ENCODE measurements around the gene EMILIN1.
"Not testable (repeated sequence)": the region's sequence is repeated elsewhere in the genome, so short reads cannot be mapped to it uniquely, and the experiment has no call there.

Gene EMILIN1

DNA sequence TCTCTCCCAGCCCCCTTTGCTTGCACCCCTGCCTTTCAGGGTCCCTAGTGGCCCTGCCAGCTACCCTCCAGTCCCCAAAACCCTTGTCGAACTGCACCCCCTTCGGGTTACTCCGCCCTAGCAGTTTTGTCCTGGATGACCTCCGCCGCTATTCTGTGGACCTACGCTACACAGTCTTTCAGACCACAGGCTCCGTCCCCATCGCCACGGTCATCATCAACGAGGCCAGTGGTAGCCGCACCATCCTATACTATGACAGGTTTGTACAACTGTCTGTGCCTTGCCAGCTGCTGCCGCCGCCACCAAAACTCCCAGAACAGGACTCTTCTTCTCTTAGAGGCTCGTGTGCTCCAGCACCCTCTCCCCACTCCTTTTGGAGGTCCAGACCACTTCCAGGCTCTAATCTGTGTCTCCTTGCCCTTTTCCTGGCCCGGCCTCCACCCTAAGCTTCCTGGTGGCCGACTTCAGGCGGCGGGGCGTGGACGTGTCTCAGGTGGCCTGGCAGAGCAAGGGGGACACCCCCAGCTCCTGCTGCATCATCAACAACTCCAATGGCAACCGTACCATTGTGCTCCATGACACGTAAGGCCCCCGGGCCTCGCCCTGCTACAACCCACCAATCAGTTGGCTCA lies 16.1 kb downstream of the EMILIN1 start:
- ATAC-seq: no peak
- DNase-seq: no peak

DNA sequence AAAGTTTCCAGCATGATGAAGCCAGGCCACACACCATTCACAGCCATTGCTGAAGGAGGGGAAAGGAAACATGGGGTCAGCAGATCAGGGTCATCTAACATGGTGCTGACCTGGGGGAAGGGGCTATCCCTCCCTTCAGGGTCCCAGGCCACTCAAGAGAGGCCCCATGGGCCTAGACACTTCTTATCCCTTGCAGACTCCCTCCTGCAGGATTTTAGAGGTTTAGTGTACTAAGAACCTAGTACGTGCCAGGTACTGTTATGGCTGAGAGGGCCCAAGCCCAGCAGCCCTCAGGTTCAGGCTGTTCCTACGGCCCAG lies 17.0 kb downstream of the EMILIN1 start:
- DNase-seq (no peak), ATAC-seq (no peak)

DNA sequence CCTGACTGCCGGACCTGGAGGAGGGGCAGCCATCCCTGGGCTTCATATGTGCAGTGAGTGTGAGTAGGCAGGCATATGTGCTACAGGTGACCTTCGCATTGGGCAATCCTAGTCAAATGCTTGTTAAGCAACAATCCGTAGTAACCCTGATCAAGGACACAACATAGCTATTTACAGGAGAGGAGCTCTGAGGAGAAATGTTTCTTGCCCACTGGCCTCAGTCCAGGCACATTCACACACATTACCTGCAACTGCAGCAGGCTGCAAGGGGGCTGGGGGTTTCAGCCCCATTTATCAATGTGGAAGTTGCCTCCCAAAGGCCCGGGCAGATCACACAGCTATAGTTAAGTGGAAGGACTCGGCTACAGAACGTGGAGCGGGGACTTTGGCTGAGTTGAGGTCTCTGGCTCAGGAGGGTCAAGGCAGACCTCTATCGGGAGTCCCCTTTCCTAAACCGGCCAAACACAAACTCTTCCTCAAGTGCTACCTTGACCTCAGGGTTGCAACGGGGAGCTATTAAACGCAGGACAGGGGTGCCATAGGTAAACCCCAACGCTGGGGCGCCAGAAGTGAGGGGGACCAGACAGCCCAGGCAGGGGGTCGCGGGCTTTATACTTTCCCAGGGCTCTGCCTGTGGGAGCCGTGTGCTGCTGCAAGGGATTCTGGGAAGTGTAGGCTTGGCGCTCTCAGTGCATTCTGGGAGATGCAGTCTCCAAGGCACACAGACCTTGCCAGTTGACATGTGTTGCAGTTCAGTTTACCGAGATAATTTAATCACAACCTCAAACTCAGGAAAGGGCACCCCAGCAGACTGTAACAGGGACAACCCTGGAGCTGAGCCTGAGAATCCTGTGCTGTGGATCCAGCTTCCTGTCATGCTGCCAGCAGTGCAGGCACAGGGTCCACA lies 17.6 kb downstream of the EMILIN1 start:
- ATAC-seq (peak; percentile 80), DNase-seq (peak; percentile 49)

DNA sequence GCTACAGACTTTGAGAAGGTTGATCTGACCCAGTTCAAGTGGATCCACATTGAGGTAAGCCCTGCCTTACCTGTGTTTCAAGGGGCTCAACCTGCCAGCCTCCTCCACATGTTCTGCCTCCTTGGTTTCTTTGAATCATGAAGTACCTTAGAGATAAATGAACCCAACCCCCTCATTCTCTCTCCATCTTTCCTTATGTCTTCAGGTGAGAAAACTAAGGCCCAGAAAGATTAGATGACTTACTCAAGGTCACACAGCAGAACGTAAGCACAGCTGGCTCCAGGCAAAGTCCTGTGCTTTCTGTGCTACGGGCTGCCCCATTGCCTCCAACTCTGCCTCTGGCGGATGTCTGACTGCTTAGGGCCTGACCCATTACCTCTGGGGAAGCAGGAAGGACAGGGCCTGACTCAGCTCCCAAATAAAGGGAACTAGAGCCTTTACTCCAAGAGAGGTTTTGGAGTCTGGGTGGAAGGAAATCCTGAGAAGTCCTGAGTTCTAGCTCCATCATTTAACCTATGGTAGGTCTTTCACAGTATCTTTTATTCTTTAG lies 18.4 kb downstream of the EMILIN1 start:
- no peak for ATAC-seq
- no peak for DNase-seq

DNA sequence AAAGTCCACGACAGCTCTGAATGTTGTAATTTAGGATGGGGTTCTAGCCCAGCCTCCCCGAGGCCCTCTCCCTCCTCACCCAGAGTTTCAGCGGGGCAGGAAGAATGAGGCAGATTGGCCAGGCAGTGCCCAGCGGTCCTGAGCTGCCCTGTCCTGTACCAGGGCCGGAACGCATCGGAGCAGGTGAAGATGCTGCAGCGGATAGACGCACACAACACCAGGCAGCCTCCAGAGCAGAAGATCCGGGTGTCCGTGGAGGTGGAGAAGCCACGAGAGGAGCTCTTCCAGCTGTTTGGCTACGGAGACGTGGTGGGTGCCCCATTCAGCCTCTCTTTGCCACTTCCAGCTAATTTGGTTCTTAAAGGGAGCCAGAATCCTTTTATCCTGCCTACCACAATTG lies 18.9 kb downstream of the EMILIN1 start:
- ATAC-seq (no peak), DNase-seq (no peak)

DNA sequence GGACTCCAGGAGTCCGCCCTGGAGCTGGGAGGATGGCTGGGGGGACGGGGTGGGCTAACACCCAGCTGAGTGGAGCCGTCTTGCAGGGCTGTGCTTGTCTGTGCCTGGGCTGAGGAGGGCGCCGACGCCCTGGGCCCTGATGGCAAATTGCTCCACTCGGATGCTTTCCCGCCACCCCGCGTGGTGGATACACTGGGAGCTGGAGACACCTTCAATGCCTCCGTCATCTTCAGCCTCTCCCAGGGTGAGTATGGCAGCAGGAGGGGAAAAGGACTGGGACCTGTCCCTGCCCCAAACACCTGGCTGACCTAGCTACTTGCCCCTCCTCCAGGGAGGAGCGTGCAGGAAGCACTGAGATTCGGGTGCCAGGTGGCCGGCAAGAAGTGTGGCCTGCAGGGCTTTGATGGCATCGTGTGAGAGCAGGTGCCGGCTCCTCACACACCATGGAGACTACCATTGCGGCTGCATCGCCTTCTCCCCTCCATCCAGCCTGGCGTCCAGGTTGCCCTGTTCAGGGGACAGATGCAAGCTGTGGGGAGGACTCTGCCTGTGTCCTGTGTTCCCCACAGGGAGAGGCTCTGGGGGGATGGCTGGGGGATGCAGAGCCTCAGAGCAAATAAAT lies 21.0 kb downstream of the EMILIN1 start:
- DNase-seq (no peak), ATAC-seq (no peak)

DNA sequence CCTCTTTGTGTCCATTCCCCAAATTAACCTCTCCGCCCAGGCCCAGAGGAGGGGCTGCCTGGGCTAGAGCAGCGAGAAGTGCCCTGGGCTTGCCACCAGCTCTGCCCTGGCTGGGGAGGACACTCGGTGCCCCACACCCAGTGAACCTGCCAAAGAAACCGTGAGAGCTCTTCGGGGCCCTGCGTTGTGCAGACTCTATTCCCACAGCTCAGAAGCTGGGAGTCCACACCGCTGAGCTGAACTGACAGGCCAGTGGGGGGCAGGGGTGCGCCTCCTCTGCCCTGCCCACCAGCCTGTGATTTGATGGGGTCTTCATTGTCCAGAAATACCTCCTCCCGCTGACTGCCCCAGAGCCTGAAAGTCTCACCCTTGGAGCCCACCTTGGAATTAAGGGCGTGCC lies 21.6 kb downstream of the EMILIN1 start:
- ATAC-seq (no peak), DNase-seq (no peak)

DNA sequence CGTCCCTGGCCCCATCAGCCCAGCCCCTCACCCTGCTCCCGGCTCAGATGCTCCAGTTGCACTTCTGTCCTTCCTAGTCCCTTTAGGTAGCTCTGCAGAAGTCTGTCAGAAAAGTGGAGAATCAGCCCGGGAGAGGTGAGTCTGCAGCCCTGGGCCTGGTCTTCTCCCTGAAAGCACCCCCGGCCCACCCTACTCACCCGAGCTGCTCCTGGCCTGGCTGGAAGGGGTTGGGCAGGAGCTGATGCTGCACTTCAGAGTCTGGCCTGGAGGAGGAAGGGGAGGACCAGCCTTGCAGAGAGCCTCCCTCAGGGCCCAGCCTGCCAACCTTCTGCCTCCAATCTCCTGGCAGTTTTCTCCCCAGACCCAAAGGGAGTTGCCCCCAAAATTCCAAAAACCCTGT lies 23.9 kb downstream of the EMILIN1 start:
- no peak for ATAC-seq

DNA sequence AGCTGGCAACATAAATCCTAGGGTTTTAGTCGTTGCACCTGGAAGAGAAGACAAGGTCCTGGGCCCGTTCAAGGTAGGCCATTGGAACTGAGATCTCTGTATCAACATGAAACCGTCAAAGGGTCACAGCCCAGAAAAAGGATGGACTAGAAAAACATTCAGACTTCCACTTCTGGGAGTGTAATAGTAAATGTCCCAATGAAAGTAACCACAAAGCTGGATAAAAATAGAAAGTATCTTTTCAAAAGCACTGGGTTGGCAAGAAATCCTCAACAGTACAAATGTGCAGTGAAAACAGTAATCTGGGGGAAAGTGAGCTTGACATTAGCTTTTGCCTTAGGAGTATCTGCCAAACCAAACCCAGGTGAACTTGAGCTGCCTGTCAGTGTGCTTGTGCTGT lies 27.6 kb downstream of the EMILIN1 start:
- no peak for DNase-seq
- no peak for ATAC-seq

More for the DNA sequence above, 23.9 kb downstream of the EMILIN1 start:
- DNase-seq: no peak

DNA sequence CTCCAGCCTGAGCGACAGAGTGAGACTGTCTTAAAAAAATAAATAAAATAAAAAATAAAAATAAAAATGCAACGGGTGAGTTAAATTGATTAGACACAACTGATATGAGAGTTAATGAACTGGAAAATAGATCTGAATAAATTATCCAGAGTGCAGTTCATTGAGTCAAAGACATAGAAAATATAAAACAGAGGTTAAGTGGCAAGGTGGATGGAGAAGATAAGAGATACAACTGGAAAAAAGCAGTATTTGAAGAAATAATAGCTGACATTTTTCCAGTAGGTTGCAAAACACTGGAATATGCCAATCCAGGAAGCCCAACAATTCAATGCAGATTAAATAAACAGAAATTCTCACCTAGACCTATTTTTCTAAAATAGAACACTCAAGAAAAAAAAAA lies 29.8 kb downstream of the EMILIN1 start:
- no peak for ATAC-seq
- no peak for DNase-seq

DNA sequence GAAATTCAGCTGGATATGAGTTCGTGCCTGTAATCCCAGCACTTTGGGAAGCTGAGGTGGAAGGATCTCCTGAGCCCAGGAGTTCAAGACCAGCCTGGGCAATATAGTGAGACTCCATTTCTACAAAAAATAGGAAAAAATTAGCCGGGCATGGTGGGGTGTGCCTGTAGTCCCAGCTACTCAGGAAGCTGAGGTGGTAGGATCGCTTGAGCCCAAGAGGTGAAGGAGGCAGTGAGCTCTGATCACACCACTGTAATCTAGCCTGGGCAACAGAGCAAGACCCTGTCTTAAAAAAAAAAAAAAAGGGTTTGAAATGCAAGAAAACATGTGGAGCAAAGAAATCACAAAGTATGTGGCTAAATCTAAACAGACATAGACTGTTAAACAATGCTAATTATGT lies 30.7 kb downstream of the EMILIN1 start:
- DNase-seq (no peak), ATAC-seq (no peak)

DNA sequence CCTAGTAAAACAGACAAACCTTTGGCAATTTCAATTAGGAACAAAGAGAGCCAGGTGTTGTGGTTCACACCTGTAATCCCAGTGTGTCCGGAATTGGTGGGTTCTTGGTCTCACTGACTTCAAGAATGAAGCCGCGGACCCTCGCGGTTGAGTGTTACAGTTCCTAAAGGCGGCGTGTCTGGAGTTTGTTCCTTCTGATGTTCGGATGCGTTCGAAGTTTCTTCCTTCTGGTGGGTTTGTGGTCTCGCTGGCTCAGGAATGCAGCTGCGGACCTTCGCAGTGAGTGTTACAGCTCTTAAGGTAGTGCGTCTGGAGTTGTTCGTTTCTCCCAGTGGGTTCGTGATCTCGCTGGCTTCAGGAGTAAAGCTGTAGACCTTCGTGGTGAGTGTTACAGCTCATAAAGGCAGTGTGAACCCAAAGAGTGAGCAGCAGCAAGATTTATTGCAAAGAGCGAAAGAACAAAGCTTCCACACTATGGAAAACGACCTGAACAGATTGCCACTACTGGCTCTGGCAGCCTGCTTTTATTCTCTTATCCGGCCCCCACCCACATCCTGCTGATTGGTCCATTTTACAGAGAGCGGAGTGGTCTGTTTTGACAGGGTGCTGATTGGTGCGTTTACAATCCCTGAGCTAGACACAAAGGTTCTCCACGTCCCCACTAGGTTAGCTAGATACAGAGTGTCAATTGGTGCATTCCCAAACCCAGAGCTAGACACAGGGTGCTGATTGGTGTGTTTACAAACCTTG lies 32.4 kb downstream of the EMILIN1 start:
- DNase-seq, ATAC-seq: not testable (repeated sequence)

DNA sequence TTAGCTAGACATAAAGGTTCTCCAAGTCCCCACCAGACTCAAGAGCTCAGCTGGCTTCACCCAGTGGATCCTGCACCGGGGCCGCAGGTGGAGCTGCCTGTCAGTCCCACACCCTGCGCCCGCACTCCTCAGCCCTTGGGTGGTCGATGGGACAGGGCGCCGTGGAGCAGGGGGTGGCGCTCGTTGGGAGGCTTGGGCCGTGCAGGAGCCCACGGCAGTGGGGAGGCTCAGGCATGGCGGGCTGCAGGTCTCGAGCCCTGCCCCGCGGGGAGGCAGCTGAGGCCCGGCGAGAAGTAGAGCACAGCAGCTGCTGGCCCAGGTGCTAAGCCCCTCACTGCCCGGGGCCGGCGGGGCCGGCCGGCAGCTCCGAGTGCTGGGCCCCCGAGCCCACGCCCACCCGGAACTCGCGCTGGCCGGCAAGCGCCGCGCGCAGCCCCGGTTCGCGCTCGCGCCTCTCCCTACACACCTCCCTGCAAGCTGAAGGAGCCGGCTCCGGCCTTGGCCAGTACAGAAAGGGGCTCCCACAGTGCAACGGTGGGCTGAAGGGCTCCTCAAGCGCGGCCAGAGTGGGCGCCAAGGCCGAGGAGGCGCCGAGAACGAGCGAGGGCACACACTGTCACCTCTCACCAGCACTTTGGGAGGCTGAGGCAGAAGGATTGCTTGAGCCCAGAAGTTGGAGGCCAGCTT lies 33.1 kb downstream of the EMILIN1 start:
- not testable (repeated sequence) for DNase-seq, ATAC-seq

DNA sequence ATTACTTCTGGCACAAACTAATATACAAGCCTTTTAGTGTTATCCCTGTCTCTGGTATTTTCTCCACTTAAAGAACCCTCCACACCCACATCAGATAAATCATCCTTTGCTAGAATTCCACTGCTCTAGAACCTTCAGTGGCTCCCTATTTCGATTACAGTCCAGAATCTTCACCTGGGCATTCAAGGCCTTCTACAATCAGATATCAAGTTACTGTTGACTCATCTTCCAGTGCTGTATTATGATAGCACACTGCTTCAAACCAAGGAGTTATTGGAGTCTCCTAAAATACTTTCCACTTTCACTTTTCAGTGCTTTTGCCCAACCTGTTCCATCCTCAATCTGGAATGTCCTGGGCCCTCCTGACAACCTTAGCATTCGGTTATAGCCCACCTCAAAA lies 37.1 kb downstream of the EMILIN1 start:
- no peak for DNase-seq
- no peak for ATAC-seq

DNA sequence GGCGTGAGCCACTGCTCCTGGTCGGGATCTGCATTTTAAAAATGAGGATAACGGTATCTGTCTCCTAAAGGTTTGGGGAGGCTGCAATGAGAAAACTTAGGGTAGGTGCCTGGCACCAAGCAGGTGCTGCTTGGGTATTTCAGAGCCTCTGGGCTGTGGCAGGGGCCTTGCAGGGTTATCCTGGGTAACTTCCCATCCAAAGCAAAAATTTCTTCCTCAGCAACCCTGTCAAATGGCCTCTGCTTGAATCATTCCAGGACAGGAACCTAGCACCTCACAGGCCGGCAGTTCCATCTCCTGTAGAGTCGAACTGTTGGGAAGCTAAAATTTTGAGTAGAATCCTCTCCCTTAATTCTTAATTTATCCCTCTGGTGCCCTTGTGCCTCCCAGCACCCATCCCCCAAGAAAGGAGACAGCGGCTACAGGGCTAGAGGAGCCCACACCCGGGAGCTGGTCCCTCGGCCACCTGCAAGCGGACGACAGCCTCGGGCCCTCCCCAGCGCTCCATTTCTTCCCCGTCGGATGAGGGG lies 39.6 kb downstream of the EMILIN1 start:
- DNase-seq: no peak
- no peak for ATAC-seq

DNA sequence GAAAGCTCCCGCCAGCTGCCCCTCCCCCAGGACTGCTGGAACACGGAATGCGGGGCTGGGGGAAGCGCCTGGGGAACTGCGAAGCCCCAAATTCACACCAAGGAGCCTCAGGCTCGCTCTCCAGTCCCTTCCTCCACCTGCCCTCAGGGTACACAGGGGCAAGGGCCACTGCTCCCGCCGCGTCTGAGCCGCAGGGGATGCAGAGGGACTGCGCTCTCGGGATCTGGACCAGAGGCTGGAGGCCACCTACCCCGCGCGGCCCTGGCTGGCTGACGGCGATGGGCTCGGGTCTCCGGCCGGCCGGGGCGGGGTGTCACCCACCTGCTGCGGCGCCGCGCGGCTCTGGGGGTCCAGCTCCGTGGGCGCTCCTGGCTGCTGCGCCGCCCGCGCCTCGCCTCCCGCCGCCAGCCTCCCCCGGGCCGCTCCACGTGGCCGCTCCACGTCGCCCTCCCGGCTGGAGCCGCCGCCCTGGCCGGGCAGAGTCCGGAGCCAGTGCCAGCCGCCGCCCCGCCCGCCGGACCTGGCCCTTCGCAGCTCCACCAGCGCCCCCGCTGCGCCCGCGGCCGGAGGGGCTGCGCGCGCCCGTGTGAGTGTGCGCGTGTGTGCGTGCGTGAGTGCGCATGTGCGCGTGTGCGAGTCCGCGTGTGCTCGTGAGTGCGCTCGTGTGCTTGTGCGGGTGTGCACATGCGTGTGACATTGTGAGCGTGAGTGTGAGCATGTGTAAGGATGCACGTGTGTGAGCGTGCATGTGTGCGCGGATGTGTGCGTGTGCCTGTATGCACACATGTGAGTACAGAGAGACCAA lies 40.3 kb downstream of the EMILIN1 start, which contains the start of gene CGREF1:
Gene CGREF1, minus strand, starts transcription at position 604 of the 805 bp plus-strand sequence. CDS start 14,762 bp downstream, outside the sequence.
- ATAC-seq (peak; percentile 7), DNase-seq (peak; percentile 29)

DNA sequence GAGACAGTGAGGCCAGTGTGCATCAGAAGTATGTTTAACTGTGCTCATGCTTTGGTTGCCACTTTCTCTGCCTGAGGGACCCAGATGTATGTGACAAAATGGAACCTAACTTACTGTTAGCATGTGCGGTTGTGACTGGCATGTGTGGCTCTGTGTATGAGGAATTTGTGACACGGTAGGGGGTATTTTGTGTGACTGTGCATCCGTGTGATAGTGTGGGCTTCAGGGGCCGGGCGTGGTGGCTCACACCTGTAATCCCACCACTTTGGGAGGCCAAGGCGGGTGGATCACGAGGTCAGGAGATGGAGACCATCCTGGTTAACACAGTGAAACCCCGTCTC lies 40.9 kb downstream of the EMILIN1 start:
- ATAC-seq, DNase-seq: not testable (repeated sequence)

DNA sequence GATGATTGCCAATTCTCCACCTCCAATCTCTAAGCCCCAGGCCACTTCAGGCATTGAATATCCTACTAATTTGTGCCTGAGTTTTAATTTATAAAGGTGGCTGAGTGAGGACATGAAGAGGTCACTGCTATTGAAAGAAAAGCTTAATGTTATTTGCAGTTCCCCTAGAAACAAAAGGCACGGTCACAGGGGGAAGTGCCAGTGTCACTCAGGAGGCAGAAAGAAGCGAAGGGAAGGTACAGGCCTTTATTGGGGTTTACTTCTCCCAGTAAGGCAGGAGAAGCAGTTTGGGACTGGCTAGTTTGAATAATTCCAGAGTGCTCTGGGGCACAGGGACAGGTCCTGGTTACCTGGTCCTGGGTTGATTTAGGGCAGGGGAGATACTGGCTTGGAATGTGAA lies 43.5 kb downstream of the EMILIN1 start:
- ATAC-seq (no peak), DNase-seq (no peak)

DNA sequence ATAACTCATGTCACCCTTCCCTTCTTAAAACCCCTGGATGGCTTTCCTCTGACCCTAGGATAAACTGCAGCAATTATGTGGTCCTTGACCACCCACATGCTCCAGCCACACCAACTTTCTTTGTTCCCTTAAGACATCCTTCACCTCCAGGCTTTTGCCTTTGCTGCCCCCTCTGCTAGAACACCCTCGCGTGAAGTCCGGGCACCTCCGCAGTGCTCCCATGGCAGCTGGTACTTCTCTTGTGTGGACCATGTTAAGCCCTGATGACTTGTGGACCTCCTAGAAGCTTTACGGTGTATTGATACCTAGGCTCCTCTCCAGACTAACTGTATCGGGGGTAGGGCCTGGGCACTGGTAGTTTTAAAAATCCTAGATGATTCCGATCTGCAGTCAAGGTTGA lies 44.4 kb downstream of the EMILIN1 start:
- DNase-seq (no peak), ATAC-seq (no peak)

Data from stimulated activated naive CD8-positive, alpha-beta T cell treated with anti-CD3 and anti-CD28 coated beads, Interleukin-15, Interleukin-2, amounts not matched to agents 100 U/mL and 50 U/mL, for 24 hours (primary cell).